Muscle of leg (tissue), 16 donors: Measurements from ENCODE around the gene MIOS. TPM values are rescaled to one million over a fixed set of nuclear protein-coding genes. Genes with fewer than 3 reads are reported as not detected.
A peak's percentile ranks its signal among the peaks of the same experiment; 100 is the strongest.

Experiments
- DNase-seq: peaks from one replicate; pipeline ENCODE4 v3.0.0; 2013
- H3K27ac ChIP-seq: one replicate; pipeline ENCODE4 v1.5.1; 2013; ENCODE audit warnings: mild to moderate bottlenecking, low read length, control low read depth
- H3K27me3 ChIP-seq: one replicate; pipeline ENCODE4 v1.6.1; 2013; ENCODE audit warnings: low read length; ENCODE audit not compliant: control insufficient read depth, insufficient read depth
- H3K36me3 ChIP-seq: one replicate; pipeline ENCODE4 v1.6.1; 2013; ENCODE audit warnings: low read length; ENCODE audit not compliant: control insufficient read depth, insufficient read depth
- H3K4me1 ChIP-seq: one replicate; pipeline ENCODE4 v1.6.1; 2013; ENCODE audit warnings: low read length; ENCODE audit not compliant: control insufficient read depth, insufficient read depth
- H3K4me3 ChIP-seq: one replicate; pipeline ENCODE4 v1.5.1; 2013; ENCODE audit warnings: low read length, control low read depth
- H3K9me3 ChIP-seq: replicated peaks from 2 replicates; pipeline ENCODE4 v1.6.1; 2013; ENCODE audit warnings: low read depth, low read length; ENCODE audit not compliant: control insufficient read depth
- WGBS: methylation state at CpG from one replicate; pipeline ENCODE4 v1.1.5; 2013; ENCODE audit warnings: missing lambda C conversion rate; ENCODE audit not compliant: insufficient coverage; 5-methylcytosine and 5-hydroxymethylcytosine counted together
- long read RNA-seq, 11 donors: transcript quantifications; one replicate each; lab custom pipeline, GENCODE V29; 2026
- polyA plus RNA-seq, 8 donors: library from polyadenylated mRNA; unstranded; fragments of 120-200 nt; gene quantifications; one replicate each; pipeline versions ENCODE4 v1.2.1 to v1.2.3, GENCODE V29; 2013; ENCODE audit warnings: inconsistent platforms in 1 of 8, low replicate concordance in 1 of 8; ENCODE audit not compliant: insufficient read length in 8 of 8, insufficient read depth in 1 of 8
- total RNA-seq: library from RNA; stranded (reverse); fragments of 120-200 nt; gene quantifications from one replicate; pipeline ENCODE4 v1.2.4, GENCODE V29; 2013

MIOS gene
- total RNA-seq (32.6 TPM), polyA plus RNA-seq (10 to 100 TPM; 20.7 to 29.5 (median 26.8) TPM)
- long read RNA-seq, donor 1, partial matches to known transcripts, result 0 of 2 reads
- long read RNA-seq, donor 1, other reads (novel, unspliced or antisense), result 0 of 2 reads
- long read RNA-seq, donor 2, partial matches to known transcripts, result 0 of 1 reads
- long read RNA-seq, donor 2, other reads (novel, unspliced or antisense), result 0 of 1 reads
- long read RNA-seq, donor 3, partial matches to known transcripts, result 0 of 4 reads
- long read RNA-seq, donor 3, other reads (novel, unspliced or antisense), result 0 of 4 reads
- long read RNA-seq, donor 4, partial matches to known transcripts, result 0 of 2 reads
- long read RNA-seq, donor 4, other reads (novel, unspliced or antisense), result 0 of 2 reads
- long read RNA-seq, donor 5, partial matches to known transcripts, result 0 of 6 reads
- long read RNA-seq, donor 5, other reads (novel, unspliced or antisense), result 0 of 6 reads
- long read RNA-seq, donor 6, partial matches to known transcripts, result 0 of 8 reads
- long read RNA-seq, donor 6, other reads (novel, unspliced or antisense), result 0 of 8 reads
- long read RNA-seq, donor 7, partial matches to known transcripts, result 0 of 2 reads
- long read RNA-seq, donor 7, other reads (novel, unspliced or antisense), result 0 of 2 reads
- long read RNA-seq, donor 8, partial matches to known transcripts, result 0 of 4 reads
- long read RNA-seq, donor 8, other reads (novel, unspliced or antisense), result 0 of 4 reads
- long read RNA-seq, donor 9, partial matches to known transcripts, result 0 of 3 reads
- long read RNA-seq, donor 9, other reads (novel, unspliced or antisense), result 0 of 3 reads
- long read RNA-seq, donor 10, partial matches to known transcripts, result 0 of 4 reads
- long read RNA-seq, donor 10, other reads (novel, unspliced or antisense), result 0 of 4 reads
- long read RNA-seq, donor 11, partial matches to known transcripts, result 0 of 5 reads
- long read RNA-seq, donor 11, other reads (novel, unspliced or antisense), result 0 of 5 reads

GRCh38 chr7:7566651-7567611 lies at the start of gene MIOS:
Gene MIOS, plus strand, starts transcription at chr7:7566884. Its CDS starts 5,592 bp downstream, at chr7:7572476.
- peak within 1 kb of the TSS; percentile 83 for H3K4me3 ChIP-seq
- WGBS, result under 1% methylated on average over 89 of the region's 96 CpGs
- H3K36me3 ChIP-seq, result peaks cover 3% of the 10 kb centered on the region
- peak within 1 kb of the TSS; percentile 87 for H3K27ac ChIP-seq
- no peaks in the 10 kb centered on the region for H3K9me3 ChIP-seq
- peak; percentile 94 for DNase-seq
- H3K4me1 ChIP-seq, result no peaks in the 10 kb centered on the region
- no peaks in the 10 kb centered on the region for H3K27me3 ChIP-seq

GRCh38 chr7:7517754-7518153 lies 48.9 kb upstream of the MIOS start:
- Histone ChIP-seq H3K4me3 (no peak overlapping the region), H3K27ac (no peak overlapping the region), H3K27me3 (no peaks in the 10 kb centered on the region), H3K4me1 (no peaks in the 10 kb centered on the region), H3K9me3 (no peaks in the 10 kb centered on the region), H3K36me3 (no peaks in the 10 kb centered on the region)
- no peak for DNase-seq
- WGBS, result 20% methylated on average over 1 of the region's 3 CpGs

GRCh38 chr7:7519056-7519455 lies 47.6 kb upstream of the MIOS start:
- no peaks in the 10 kb centered on the region for H3K9me3 ChIP-seq
- DNase-seq, result no peak
- H3K4me3 ChIP-seq, result no peak overlapping the region
- no peaks in the 10 kb centered on the region for H3K27me3 ChIP-seq
- H3K36me3 ChIP-seq, result no peaks in the 10 kb centered on the region
- WGBS, result no CpG with 5 or more reads among the region's 2 CpGs
- H3K4me1 ChIP-seq, result no peaks in the 10 kb centered on the region
- no peak overlapping the region for H3K27ac ChIP-seq

- no peaks in the 10 kb centered on the region for H3K27me3 ChIP-seq
- no peaks in the 10 kb centered on the region for H3K9me3 ChIP-seq
- H3K4me3 ChIP-seq, result no peak overlapping the region
- no peaks in the 10 kb centered on the region for H3K36me3 ChIP-seq
- H3K27ac ChIP-seq, result no peak overlapping the region
- no peaks in the 10 kb centered on the region for H3K4me1 ChIP-seq
- WGBS, result no CpG with 5 or more reads among the region's 2 CpGs
- no peak for DNase-seq
Observed at GRCh38 chr7:7519528-7519927, 47.2 kb upstream of the MIOS start.

- no peak overlapping the region for H3K4me3 ChIP-seq
- no peaks in the 10 kb centered on the region for H3K4me1 ChIP-seq
- no peak overlapping the region for H3K27ac ChIP-seq
- DNase-seq, result no peak
- H3K27me3 ChIP-seq, result no peaks in the 10 kb centered on the region
- H3K36me3 ChIP-seq, result no peaks in the 10 kb centered on the region
- WGBS, result 0% methylated on average over 1 of the region's 3 CpGs
- H3K9me3 ChIP-seq, result no peaks in the 10 kb centered on the region
Observed at GRCh38 chr7:7521259-7521658, 45.4 kb upstream of the MIOS start.

GRCh38 chr7:7522421-7522820 lies 44.3 kb upstream of the MIOS start:
- H3K27me3 ChIP-seq, result no peaks in the 10 kb centered on the region
- WGBS, result no CpG with 5 or more reads among the region's 3 CpGs
- no peak for DNase-seq
- H3K4me3 ChIP-seq, result no peak overlapping the region
- H3K9me3 ChIP-seq, result no peaks in the 10 kb centered on the region
- no peaks in the 10 kb centered on the region for H3K4me1 ChIP-seq
- H3K36me3 ChIP-seq, result no peaks in the 10 kb centered on the region
- H3K27ac ChIP-seq, result no peak overlapping the region

- DNase-seq, result peak; percentile 40
- H3K36me3 ChIP-seq, result no peaks in the 10 kb centered on the region
- no peaks in the 10 kb centered on the region for H3K27me3 ChIP-seq
- H3K4me3 ChIP-seq, result no peak overlapping the region
- no peaks in the 10 kb centered on the region for H3K9me3 ChIP-seq
- no CpG with 5 or more reads among the region's 3 CpGs for WGBS
- no peaks in the 10 kb centered on the region for H3K4me1 ChIP-seq
- H3K27ac ChIP-seq, result no peak overlapping the region
Observed at GRCh38 chr7:7524121-7524520, 42.6 kb upstream of the MIOS start.

GRCh38 chr7:7526006-7526405 lies 40.7 kb upstream of the MIOS start:
- H3K9me3 ChIP-seq, result no peaks in the 10 kb centered on the region

GRCh38 chr7:7527047-7527446 lies 39.6 kb upstream of the MIOS start:
- H3K27ac ChIP-seq, result no peak overlapping the region
- DNase-seq, result no peak
- H3K9me3 ChIP-seq, result no peaks in the 10 kb centered on the region
- WGBS, result 92% methylated on average over 3 of the region's 3 CpGs
- no peak overlapping the region for H3K4me3 ChIP-seq
- H3K4me1 ChIP-seq, result no peaks in the 10 kb centered on the region
- no peaks in the 10 kb centered on the region for H3K36me3 ChIP-seq
- H3K27me3 ChIP-seq, result peaks cover 2% of the 10 kb centered on the region

More at GRCh38 chr7:7526006-7526405, 40.7 kb upstream of the MIOS start:
- WGBS, result no CpG with 5 or more reads among the region's 2 CpGs
- no peaks in the 10 kb centered on the region for H3K36me3 ChIP-seq
- no peaks in the 10 kb centered on the region for H3K4me1 ChIP-seq
- no peak overlapping the region for H3K4me3 ChIP-seq
- DNase-seq, result no peak
- no peak overlapping the region for H3K27ac ChIP-seq
- peaks cover 2% of the 10 kb centered on the region for H3K27me3 ChIP-seq
